Mucosa of rectum (tissue), 2 donors: ENCODE data around the gene SPON1.
A peak's percentile ranks its signal among the peaks of the same experiment; 100 is the strongest.
"Not testable (repeated sequence)": the region's sequence is repeated elsewhere in the genome, so short reads cannot be mapped to it uniquely, and the experiment has no call there.

ENCODE experiments used
- H3K27ac ChIP-seq, 2 donors: one replicate each; pipeline ENCODE4 v1.7.0; 2013; ENCODE audit warnings: inconsistent platforms in 2 of 2, low read depth in 2 of 2, low read length in 2 of 2
- H3K27me3 ChIP-seq, 2 donors: one replicate each; pipeline ENCODE4 v1.7.0; 2013; ENCODE audit warnings: low read length in 2 of 2; ENCODE audit not compliant: control insufficient read depth in 2 of 2, insufficient read depth in 2 of 2
- H3K36me3 ChIP-seq, 2 donors: one replicate each; pipeline ENCODE4 v1.7.0; 2013; ENCODE audit warnings: low read length in 2 of 2; ENCODE audit not compliant: control insufficient read depth in 2 of 2, insufficient read depth in 2 of 2
- H3K4me1 ChIP-seq, 2 donors: one replicate each; pipeline ENCODE4 v1.7.0; 2013; ENCODE audit warnings: low read length in 2 of 2, mild to moderate bottlenecking in 1 of 2; ENCODE audit not compliant: control insufficient read depth in 2 of 2, insufficient read depth in 2 of 2
- H3K4me3 ChIP-seq, 2 donors: one replicate each; pipeline ENCODE4 v1.7.0; 2013; ENCODE audit warnings: low read length in 2 of 2
- H3K9ac ChIP-seq, 2 donors: one replicate each; pipeline ENCODE4 v1.7.0; 2013; ENCODE audit warnings: low read length in 2 of 2, low read depth in 1 of 2, mild to moderate bottlenecking in 1 of 2
- H3K9me3 ChIP-seq, 2 donors: one replicate each; pipeline ENCODE4 v1.7.0; 2013; ENCODE audit warnings: low read length in 2 of 2; ENCODE audit not compliant: control insufficient read depth in 2 of 2
- donor health status: healthy.
- donor health status: Normal muscosa, but diverticular disease.

The SPON1 gene

DNA sequence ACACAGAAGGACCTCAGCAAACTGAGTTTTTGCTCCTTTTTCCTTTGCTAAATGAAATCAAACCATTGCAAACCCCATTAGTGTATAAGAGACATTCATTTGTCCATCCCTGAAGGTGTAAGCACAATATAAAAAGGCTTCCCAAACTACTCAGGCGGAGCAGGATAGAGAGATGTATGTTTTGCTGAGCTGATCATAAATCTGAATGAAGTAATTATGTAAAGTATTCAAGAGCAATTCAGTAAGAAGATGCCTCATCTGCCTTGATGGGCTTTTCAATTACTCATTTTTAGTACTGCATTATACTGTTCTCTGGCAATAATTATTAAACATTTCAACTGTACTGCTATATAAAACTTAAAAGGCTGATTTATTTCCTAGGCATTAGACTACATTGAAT lies 65.0 kb downstream of the SPON1 start:
- H3K9ac ChIP-seq: no peak overlapping the region
- no peak overlapping the region for H3K27ac ChIP-seq
- H3K9me3 ChIP-seq: no peaks in the 10 kb centered on the region
- peaks cover 14 to 24% of the 10 kb centered on the region in 2 donors for H3K4me1 ChIP-seq
- H3K27me3 ChIP-seq: no peaks in the 10 kb centered on the region
- H3K36me3 ChIP-seq: no peaks in the 10 kb centered on the region
- no peak overlapping the region for H3K4me3 ChIP-seq

GRCh38 chr11:14029440-14029839 lies 66.9 kb downstream of the SPON1 start:
- Histone ChIP-seq H3K4me3 (no peak overlapping the region), H3K27me3 (no peaks in the 10 kb centered on the region), H3K9ac (no peak overlapping the region)

GRCh38 chr11:14029971-14030920 lies 67.7 kb downstream of the SPON1 start:
- peaks cover 14 to 32% of the 10 kb centered on the region in 2 donors for H3K4me1 ChIP-seq
- H3K27ac ChIP-seq: peak overlapping the region in 1 of 2 donors; percentile 62
- H3K4me3 ChIP-seq: peak overlapping the region in 1 of 2 donors; percentile 1
- no peaks in the 10 kb centered on the region for H3K9me3 ChIP-seq
- no peaks in the 10 kb centered on the region for H3K27me3 ChIP-seq
- no peak overlapping the region for H3K9ac ChIP-seq
- no peaks in the 10 kb centered on the region for H3K36me3 ChIP-seq

More at GRCh38 chr11:14029440-14029839, 66.9 kb downstream of the SPON1 start:
- Histone ChIP-seq H3K9me3 (no peaks in the 10 kb centered on the region), H3K27ac (peak overlapping the region; percentile 53 to 62), H3K36me3 (no peaks in the 10 kb centered on the region), H3K4me1 (peaks cover 14 to 26% of the 10 kb centered on the region in 2 donors)

DNA sequence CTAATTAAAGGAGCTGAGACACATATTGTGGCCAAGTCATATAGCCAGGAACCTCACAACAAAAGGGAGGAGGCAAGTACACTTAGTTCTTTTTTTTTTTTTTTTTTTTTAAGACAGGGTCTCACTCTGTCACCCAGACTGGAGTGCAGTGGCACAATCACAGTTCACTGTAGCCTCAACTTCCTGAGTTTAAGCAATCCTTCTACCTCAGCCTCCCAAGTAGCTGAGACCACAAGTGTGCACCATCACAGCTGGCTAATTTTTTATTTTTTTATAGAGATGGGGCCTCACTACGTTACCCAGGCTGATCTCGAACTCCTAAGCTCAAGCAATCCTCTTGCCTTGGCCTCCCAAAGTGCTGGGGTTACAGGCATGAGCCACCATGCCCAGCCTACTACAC lies 73.0 kb downstream of the SPON1 start:
- not testable (repeated sequence) for H3K36me3 ChIP-seq, H3K27me3 ChIP-seq, H3K9me3 ChIP-seq, H3K4me3 ChIP-seq, H3K9ac ChIP-seq
- peak overlapping the region in 1 of 2 donors; percentile 66 for H3K27ac ChIP-seq
- H3K4me1 ChIP-seq: peaks cover 0 to 20% of the 10 kb centered on the region in 2 donors

DNA sequence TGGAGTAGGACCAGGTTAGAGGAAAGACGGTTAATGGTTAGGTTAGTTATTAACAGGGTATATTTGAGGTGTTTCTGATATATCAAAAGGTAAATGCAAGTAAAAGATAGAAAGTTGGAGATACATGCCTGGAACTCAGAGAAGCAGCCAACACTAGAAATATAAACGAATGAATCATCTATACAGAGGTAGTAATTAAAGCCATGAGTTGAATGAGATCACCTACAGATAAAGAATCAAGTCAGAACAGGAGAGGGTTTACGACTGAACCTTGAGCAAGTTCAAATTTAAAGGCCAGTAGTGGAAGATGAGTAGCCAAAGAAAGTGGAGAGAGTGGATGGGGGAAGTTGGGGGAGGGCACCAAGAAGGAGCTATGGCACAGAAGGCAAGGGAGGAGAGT lies 73.9 kb downstream of the SPON1 start:
- Histone ChIP-seq H3K27me3 (no peaks in the 10 kb centered on the region), H3K9ac (no peak overlapping the region)

GRCh38 chr11:14041040-14041439 lies 78.5 kb downstream of the SPON1 start:
- Histone ChIP-seq H3K36me3 (peaks cover 0 to 5% of the 10 kb centered on the region in 2 donors), H3K27ac (no peak overlapping the region), H3K9me3 (no peaks in the 10 kb centered on the region), H3K4me3 (no peak overlapping the region), H3K27me3 (no peaks in the 10 kb centered on the region), H3K4me1 (peaks cover 0 to 7% of the 10 kb centered on the region in 2 donors), H3K9ac (no peak overlapping the region)

More for the DNA sequence above, 73.9 kb downstream of the SPON1 start:
- Histone ChIP-seq H3K36me3 (no peaks in the 10 kb centered on the region), H3K4me3 (no peak overlapping the region), H3K27ac (peak overlapping the region in 1 of 2 donors; percentile 66), H3K9me3 (no peaks in the 10 kb centered on the region), H3K4me1 (peaks cover 0 to 18% of the 10 kb centered on the region in 2 donors)

GRCh38 chr11:14041565-14041964 lies 79.0 kb downstream of the SPON1 start:
- Histone ChIP-seq H3K4me1 (peaks cover 0 to 3% of the 10 kb centered on the region in 2 donors), H3K4me3 (no peak overlapping the region), H3K9ac (no peak overlapping the region), H3K9me3 (no peaks in the 10 kb centered on the region), H3K27me3 (no peaks in the 10 kb centered on the region), H3K36me3 (peaks cover 0 to 5% of the 10 kb centered on the region in 2 donors), H3K27ac (no peak overlapping the region)

GRCh38 chr11:14042686-14043465 lies 80.4 kb downstream of the SPON1 start:
- Histone ChIP-seq H3K36me3 (peaks cover 0 to 5% of the 10 kb centered on the region in 2 donors), H3K4me1 (no peaks in the 10 kb centered on the region), H3K9ac (no peak overlapping the region), H3K4me3 (no peak overlapping the region), H3K27ac (no peak overlapping the region), H3K9me3 (no peaks in the 10 kb centered on the region), H3K27me3 (no peaks in the 10 kb centered on the region)

DNA sequence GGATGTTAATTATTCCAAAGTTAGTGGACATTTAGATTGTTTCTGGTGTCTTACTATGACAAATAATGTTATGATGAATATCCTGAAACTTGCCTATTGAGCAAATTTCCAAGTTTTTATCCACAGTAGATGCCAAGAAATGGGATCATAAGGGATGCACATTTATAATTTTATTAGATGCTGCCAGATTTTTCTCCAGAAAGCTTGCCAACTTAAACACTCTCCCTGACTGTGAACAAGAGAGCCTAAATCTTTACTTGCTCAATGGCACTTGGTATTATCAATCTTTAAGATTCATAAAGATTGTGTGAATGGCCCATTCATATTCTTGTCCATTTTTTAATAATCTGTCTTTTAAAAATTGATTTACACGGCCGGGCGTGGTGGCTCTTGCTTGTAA lies 82.4 kb downstream of the SPON1 start:
- H3K36me3 ChIP-seq: peaks cover 0 to 5% of the 10 kb centered on the region in 2 donors
- H3K27me3 ChIP-seq: no peaks in the 10 kb centered on the region
- no peaks in the 10 kb centered on the region for H3K4me1 ChIP-seq
- no peaks in the 10 kb centered on the region for H3K9me3 ChIP-seq
- no peak overlapping the region for H3K9ac ChIP-seq
- H3K4me3 ChIP-seq: no peak overlapping the region
- H3K27ac ChIP-seq: no peak overlapping the region

- no peaks in the 10 kb centered on the region for H3K27me3 ChIP-seq
- H3K27ac ChIP-seq: no peak overlapping the region
- H3K4me1 ChIP-seq: no peaks in the 10 kb centered on the region
- H3K9ac ChIP-seq: no peak overlapping the region
- no peaks in the 10 kb centered on the region for H3K9me3 ChIP-seq
- peaks cover 0 to 5% of the 10 kb centered on the region in 2 donors for H3K36me3 ChIP-seq
- H3K4me3 ChIP-seq: no peak overlapping the region
Measured at GRCh38 chr11:14045417-14045816, 82.9 kb downstream of the SPON1 start.
